GM15510 (cell line): ENCODE data around the gene GTF3A.

ENCODE experiments used
- POLR2A ChIP-seq: IDR thresholded peaks from 3 replicates; pipeline ENCODE4 v1.6.1; 2011; ENCODE audit warnings: borderline replicate concordance; ENCODE audit not compliant: insufficient read length; ENCODE audit errors: extremely low read depth

Gene GTF3A

GRCh38 chr13:27403203-27403678 is 21.2 kb upstream of the GTF3A start:
- no peak for TF ChIP-seq POLR2A

- TF ChIP-seq POLR2A = no peak
Observed at GRCh38 chr13:27403727-27404385, 20.6 kb upstream of the GTF3A start.

GRCh38 chr13:27404680-27405079 is 19.7 kb upstream of the GTF3A start:
- no peak for TF ChIP-seq POLR2A

- no peak for TF ChIP-seq POLR2A
Observed at GRCh38 chr13:27405546-27406134, 18.8 kb upstream of the GTF3A start.

- no peak for TF ChIP-seq POLR2A
Observed at GRCh38 chr13:27406178-27406939, 18.1 kb upstream of the GTF3A start.

- no peak for TF ChIP-seq POLR2A
Observed at GRCh38 chr13:27408074-27408473, 16.3 kb upstream of the GTF3A start.

GRCh38 chr13:27409013-27409412 is 15.4 kb upstream of the GTF3A start:
- TF ChIP-seq POLR2A = no peak

- TF ChIP-seq POLR2A = no peak
Observed at GRCh38 chr13:27411341-27411740, 13.1 kb upstream of the GTF3A start.

GRCh38 chr13:27415116-27415515 is 9.3 kb upstream of the GTF3A start:
- TF ChIP-seq POLR2A = no peak

- TF ChIP-seq POLR2A = no peak
Observed at GRCh38 chr13:27419328-27419727, 5.1 kb upstream of the GTF3A start.

GRCh38 chr13:27421101-27421871 is 3.1 kb upstream of the GTF3A start:
- TF ChIP-seq POLR2A = no peak

- no peak for TF ChIP-seq POLR2A
Observed at GRCh38 chr13:27423333-27423732, 1.1 kb upstream of the GTF3A start.

- TF ChIP-seq POLR2A = no peak
Observed at GRCh38 chr13:27425158-27425917, 919 bp downstream of the GTF3A start.
